HepG2 (cell line): Measurements from ENCODE around the gene MYOF. TPM values are rescaled to one million over a fixed set of nuclear protein-coding genes. Genes with fewer than 3 reads are reported as not detected.

Source experiments
- ATAC-seq: fragments of 200-7000 bp; cut with Tn5 transposase; 3 replicates; pipeline ENCODE4 v1.9.1; 2020; ENCODE audit warnings: mild to moderate bottlenecking, moderate library complexity
- BruUV-seq: library from RNA; stranded (reverse); fragments of 400-500 nt; replicated peaks from 2 replicates; lab custom pipeline; 2021; lab: Mats Ljungman, UMichigan
- CTCF ChIA-PET: fragments of 300-600 bp; formaldehyde crosslinking; extraction: SDS; loops from one replicate; lab custom pipeline; 2021; ENCODE audit warnings: low total read pairs, inconsistent platforms, low intra/inter-chr PET ratio; lab: Yijun Ruan, JAX
- POLR2A ChIA-PET: fragments of 350-600 bp; sonication (Branson Sonifier 250); formaldehyde crosslinking; loops from one replicate; lab custom pipeline; 2020; ENCODE audit warnings: antibody characterized with exemption, inconsistent platforms; lab: Yijun Ruan, JAX
- DNase-seq: peaks from one replicate; pipeline ENCODE4 v3.0.0-alpha.2; 2015; ENCODE audit warnings: low spot score
- FAIRE-seq: peaks from 3 replicates; lab custom pipeline; 2011; peaks lifted over from hg19 to GRCh38; lab: Jason Lieb, UNC
- H2AFZ ChIP-seq: one replicate; pipeline ENCODE4 v1.6.1; 2011; ENCODE audit warnings: low read length, inconsistent platforms
- H3K27ac ChIP-seq: fragments of 300-600 bp; 3 replicates; pipeline ENCODE4 v1.8.0; 2011; ENCODE audit warnings: mixed run types, mild to moderate bottlenecking, mixed read lengths, low read length, inconsistent platforms; ENCODE audit not compliant: insufficient read depth; ENCODE audit errors: extremely low read length
- H3K27me3 ChIP-seq, 2 experiments: fragments of 200-600 bp in 1 of 2; 2 replicates in 1 of 2; 3 replicates in 1 of 2; pipeline versions ENCODE4 v1.6.0 to v1.8.0; 2011; ENCODE audit warnings: low read length in 2 of 2, mild to moderate bottlenecking in 2 of 2, moderate library complexity in 2 of 2, inconsistent platforms in 1 of 2; ENCODE audit not compliant: insufficient read depth in 2 of 2, control insufficient read depth in 1 of 2
- H3K36me3 ChIP-seq, 2 experiments: fragments of 200-600 bp in 1 of 2; replicated peaks in 1 of 2; 2 replicates in 1 of 2; 3 replicates in 1 of 2; pipeline versions ENCODE4 v1.5.1 to v1.8.0; 2011; ENCODE audit warnings: low read length in 2 of 2, inconsistent platforms in 1 of 2; ENCODE audit not compliant: insufficient read depth in 2 of 2, control insufficient read depth in 1 of 2
- H3K4me1 ChIP-seq: 2 replicates; pipeline ENCODE4 v1.5.1; 2012; ENCODE audit warnings: low read length, inconsistent platforms; ENCODE audit not compliant: insufficient read depth
- H3K4me2 ChIP-seq: 2 replicates; pipeline ENCODE4 v1.6.0; 2011; ENCODE audit warnings: low read depth, low read length, inconsistent platforms
- H3K4me3 ChIP-seq, 3 experiments: fragments of 200-600 bp in 1 of 3; sonication (generic), shearing (Covaris generic) in 1 of 3; replicated peaks in 1 of 3; 2 replicates each; pipeline ENCODE4 v1.5.1; 2011 to 2016; ENCODE audit warnings: low read length in 3 of 3, inconsistent platforms in 2 of 3, low read depth in 2 of 3, mild to moderate bottlenecking in 2 of 3, control low read depth in 1 of 3, mixed read lengths in 1 of 3; ENCODE audit not compliant: insufficient read depth in 1 of 3
- H3K79me2 ChIP-seq: one replicate; pipeline ENCODE4 v1.6.1; 2011; ENCODE audit warnings: low read length, inconsistent platforms; ENCODE audit not compliant: insufficient read depth
- H3K9ac ChIP-seq: 2 replicates; pipeline ENCODE4 v1.6.0; 2011; ENCODE audit warnings: mild to moderate bottlenecking, low read depth, low read length, inconsistent platforms; ENCODE audit not compliant: insufficient read depth
- H3K9me3 ChIP-seq: 2 replicates; pipeline ENCODE4 v1.5.1; 2012; ENCODE audit warnings: mild to moderate bottlenecking, low read length
- H4K20me1 ChIP-seq: 2 replicates; pipeline ENCODE4 v1.6.0; 2011; ENCODE audit warnings: inconsistent platforms, mild to moderate bottlenecking, low read length, moderate library complexity; ENCODE audit not compliant: insufficient read depth
- CBX2 ChIP-seq, 2 experiments: fragments of 200-600 bp in 1 of 2; sonication (generic); formaldehyde crosslinking in 1 of 2; IDR thresholded peaks; 2 replicates each; pipeline versions ENCODE4 v1.7.0 to v1.8.1; 2018 to 2022; ENCODE audit warnings: low read depth in 2 of 2, low read length in 1 of 2, mild to moderate bottlenecking in 1 of 2, missing genetic modification reagents in 1 of 2
- GMEB1 ChIP-seq: sonication (generic); formaldehyde crosslinking; IDR thresholded peaks from 2 replicates; pipeline ENCODE4 v1.5.1; 2020; ENCODE audit warnings: missing genetic modification reagents, mild to moderate bottlenecking, borderline replicate concordance
- HDAC1 ChIP-seq: sonication (generic); formaldehyde crosslinking; IDR thresholded peaks from 2 replicates; pipeline ENCODE4 v1.5.1; 2020; ENCODE audit warnings: mild to moderate bottlenecking, missing genetic modification reagents
- HIC2 ChIP-seq: sonication (generic); formaldehyde crosslinking; IDR thresholded peaks from 2 replicates; pipeline ENCODE4 v1.9.0; 2022; ENCODE audit warnings: low read depth, missing genetic modification reagents
- HNRNPK ChIP-seq: fragments of 200-400 bp; formaldehyde crosslinking; IDR thresholded peaks from 2 replicates; pipeline ENCODE4 v1.6.1; 2018; ENCODE audit warnings: low read length, low read depth, moderate library complexity, mild to moderate bottlenecking; ENCODE audit not compliant: poor library complexity, severe bottlenecking
- SMYD3 ChIP-seq: sonication (generic); formaldehyde crosslinking; IDR thresholded peaks from 2 replicates; pipeline ENCODE4 v1.8.1; 2023; ENCODE audit warnings: mild to moderate bottlenecking, missing genetic modification reagents
- SP1 ChIP-seq, 2 experiments: fragments of 450-650 bp in 1 of 2; sonication (generic) in 1 of 2; formaldehyde crosslinking in 1 of 2; IDR thresholded peaks; 2 replicates each; pipeline versions ENCODE4 v1.4.0 to v1.6.1; 2016 to 2020; ENCODE audit warnings: missing genetic modification reagents in 1 of 2
- ZFP41 ChIP-seq: sonication (generic); formaldehyde crosslinking; IDR thresholded peaks from 2 replicates; pipeline ENCODE4 v1.4.0; 2020; ENCODE audit warnings: mild to moderate bottlenecking, missing genetic modification reagents, borderline replicate concordance
- ZNF136 ChIP-seq: sonication (generic); formaldehyde crosslinking; IDR thresholded peaks from 2 replicates; pipeline ENCODE4 v1.8.1; 2022; ENCODE audit warnings: low read depth, mild to moderate bottlenecking, moderate library complexity, missing genetic modification reagents
- ZNF280D ChIP-seq: sonication (generic); formaldehyde crosslinking; IDR thresholded peaks from 2 replicates; pipeline ENCODE4 v1.5.1; 2020; ENCODE audit warnings: mild to moderate bottlenecking, missing genetic modification reagents
- WGBS: methylation state at CpG from one replicate; pipeline ENCODE4 v1.1.6; 2017; ENCODE audit warnings: low lambda C conversion rate; 5-methylcytosine and 5-hydroxymethylcytosine counted together
- in situ Hi-C: cut with HindIII; loops from 2 replicates; pipeline ENCODE4 v1.10.0; 2017; ENCODE audit warnings: low pct_unique_long_range_greater_than_20kb; ENCODE audit not compliant: extremely low pct_ligation_motif_present
- intact Hi-C: fragments of 100-400 bp; cut with micrococcal nuclease; formaldehyde crosslinking; loops from one replicate; pipeline ENCODE4 v1.10.0; 2022; ENCODE audit not compliant: unreplicated experiment
- polyA plus RNA-seq, 8 experiments: library from polyadenylated mRNA; depleted of rRNA in 3 of 8; stranded (reverse) in 7 of 8; unstranded in 1 of 8; fragments of >200 nt; fragmentation: Illumina TruSeq in 4 of 8; extraction: Trizol in 4 of 8; gene quantifications; 2 replicates each; pipeline versions ENCODE4 v1.2.1 to v1.2.3, GENCODE V29; 2011 to 2016; ENCODE audit warnings: low read depth in 4 of 8, missing spikeins in 1 of 8, mixed read lengths in 1 of 8; ENCODE audit not compliant: insufficient read depth in 1 of 8
- total RNA-seq, 5 experiments: library from RNA; depleted of rRNA; stranded (reverse); fragments of >200 nt; fragmentation: Illumina TruSeq; extraction: Trizol; gene quantifications; 2 replicates each; pipeline ENCODE4 v1.2.3, GENCODE V29; 2016; ENCODE audit warnings: low read depth in 1 of 5

MYOF gene
- total and polyA plus RNA-seq, 2 of the 13 experiments (the other 11 are each of a cell fraction or from before 2014, with no cell fraction given), result 0.18 to 0.42 TPM

GRCh38 chr10:93445978-93446720, 36.0 kb downstream of the MYOF start:
- in situ Hi-C loops (no loop called here), intact Hi-C loops (no loop called here)
- Histone ChIP-seq H3K4me2 (peak overlapping the region; percentile 67), H3K9ac (peak overlapping the region; percentile 28; the same call in 1 of the 2 replicates), H3K4me3 (no peak overlapping the region), H4K20me1 (no peaks in the 10 kb centered on the region), H3K4me1 (peaks cover 37% of the 10 kb centered on the region), H2AFZ (no peak overlapping the region), H3K36me3 (no peaks in the 10 kb centered on the region), H3K27ac (peak overlapping the region; percentile 42), H3K79me2 (no peaks in the 10 kb centered on the region), H3K27me3 (no peaks in the 10 kb centered on the region), H3K9me3 (no peaks in the 10 kb centered on the region)
- TF ChIP-seq HNRNPK, result no peak
- TF ChIP-seq ZNF280D (CRISPR knock-in tag), result no peak
- TF ChIP-seq HDAC1 (CRISPR knock-in tag), result 0 out of 2 replicates have a peak, but pooled peaks have one; percentile 0
- TF ChIP-seq SP1 (IDR thresholded peaks at IDR 0.05), result no peak
- TF ChIP-seq SP1 (CRISPR knock-in tag; IDR thresholded peaks at IDR 0.05), result no peak
- no peak for TF ChIP-seq ZNF136 (CRISPR knock-in tag)
- TF ChIP-seq CBX2 (IDR thresholded peaks at IDR 0.05; ENCODE audit: low read depth, low read length), result no peak
- no peak for TF ChIP-seq CBX2 (CRISPR knock-in tag; IDR thresholded peaks at IDR 0.05; ENCODE audit: low read depth)
- TF ChIP-seq SMYD3, result 0 out of 2 replicates have a peak, but pooled peaks have one; percentile 51
- TF ChIP-seq GMEB1 (CRISPR knock-in tag), result no peak
- TF ChIP-seq ZFP41 (CRISPR knock-in tag), result no peak
- TF ChIP-seq HIC2 (CRISPR knock-in tag), result no peak
- no peak for DNase-seq
- POLR2A ChIA-PET, result interaction anchor here (0.8 to 1.4 kb wide), 4 partner anchors 9 to 25 kb away, joined by 3 to 14 read pairs (median 3); no protein-coding TSS in a partner anchor
- BruUV-seq, result no TSS peak
- WGBS, result 59% methylated on average over 6 of the region's 7 CpGs
- CTCF ChIA-PET, result no interaction called here
- peak; percentile 16 for ATAC-seq
- FAIRE-seq, result no peak
